ENCODE results near the gene WWOX.

WWOX gene

DNA sequence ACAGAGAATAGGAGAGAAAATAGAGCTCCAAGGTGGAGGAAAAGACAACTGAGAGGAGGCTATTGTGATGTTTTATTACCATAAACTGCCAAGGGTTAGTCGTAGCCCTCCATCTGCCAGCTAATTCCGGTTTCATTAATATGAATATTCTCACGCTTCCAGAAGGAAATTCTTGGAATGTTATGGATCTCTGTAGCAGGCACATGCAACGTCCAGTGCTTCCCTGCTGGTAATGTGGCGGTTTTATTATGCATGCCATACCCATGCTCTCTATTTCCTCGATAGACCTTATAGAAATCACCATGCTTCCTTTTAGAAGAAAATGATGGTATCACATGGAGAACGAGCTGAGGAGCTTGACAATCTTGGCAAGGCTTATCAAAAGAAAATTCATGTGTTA, 1037.5 kb downstream of the WWOX start:
- no peak for DNase-seq

- DNase-seq, result peak; percentile 44
Observed at GRCh38 chr16:79137426-79137939, 1038.0 kb downstream of the WWOX start.

DNA sequence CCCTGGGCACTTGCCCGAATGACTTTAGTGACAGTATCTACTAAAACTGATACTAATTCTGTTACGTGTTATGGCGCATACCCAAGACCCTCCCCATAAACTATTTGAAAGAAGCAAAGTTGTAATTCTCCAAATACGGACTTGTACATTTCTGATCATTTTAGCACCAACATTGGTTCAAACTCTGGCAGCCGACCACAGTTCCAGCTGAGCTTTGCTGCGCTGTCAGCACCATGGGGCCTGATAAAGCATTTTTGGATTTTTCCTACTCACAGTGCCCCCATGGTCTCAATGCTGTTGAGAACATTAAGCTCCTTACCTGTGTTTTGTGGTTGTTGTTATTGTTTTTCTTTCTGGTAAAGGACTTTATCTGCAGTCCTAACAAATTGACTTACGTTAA, 1040.3 kb downstream of the WWOX start:
- no peak for DNase-seq

DNA sequence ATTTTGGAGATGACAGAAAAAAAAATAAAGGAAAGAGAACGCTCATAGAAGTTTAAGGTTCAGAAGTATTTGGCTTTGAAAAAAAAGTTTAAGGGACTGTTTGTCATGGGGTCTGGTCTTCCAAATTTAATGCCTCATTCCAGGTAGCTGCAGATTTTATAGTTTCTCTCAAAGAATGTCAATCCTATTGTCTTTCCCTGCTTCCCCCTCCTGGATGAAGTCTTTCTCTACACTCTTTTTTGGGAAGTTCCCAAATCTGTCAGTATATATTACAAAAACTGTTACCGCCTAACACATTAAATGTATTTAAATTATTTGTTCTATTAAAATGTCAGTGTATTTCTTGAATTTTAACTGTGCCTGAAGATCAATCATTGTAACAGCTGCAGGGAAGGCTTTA, 1043.6 kb downstream of the WWOX start:
- DNase-seq, result no peak

GRCh38 chr16:79150151-79150550, 1050.7 kb downstream of the WWOX start:
- DNase-seq, result no peak

DNA sequence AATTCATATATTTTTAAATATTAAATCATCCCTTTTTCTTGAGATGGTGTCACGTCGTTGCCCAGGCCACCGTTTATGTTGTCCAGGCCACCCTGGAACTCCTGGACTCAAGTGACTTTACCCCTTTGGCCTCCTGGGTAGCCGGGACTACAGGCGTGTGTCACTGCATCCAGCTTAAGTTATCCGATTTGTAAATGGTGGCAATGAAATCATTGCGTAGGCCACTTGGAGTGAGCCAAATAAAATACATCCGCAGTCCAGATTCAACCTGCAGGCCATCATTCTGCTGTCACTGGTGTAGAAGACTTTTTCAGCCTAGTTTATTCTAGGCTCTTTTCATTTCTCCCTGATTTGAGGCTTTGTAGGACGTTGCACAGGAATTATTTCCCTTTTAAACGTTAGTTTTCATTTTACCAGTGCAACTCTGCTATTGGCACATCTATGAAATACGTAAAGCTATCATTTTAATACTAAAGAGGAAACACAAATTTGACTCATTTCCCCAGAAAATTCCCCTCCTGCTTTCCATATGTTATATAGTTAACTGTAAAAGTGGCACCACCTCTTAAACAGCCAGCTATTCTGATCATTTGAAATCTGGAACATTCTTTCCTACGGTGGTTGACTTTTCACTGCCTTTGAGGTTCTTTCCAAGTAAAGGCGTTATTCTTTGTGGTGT, 1051.3 kb downstream of the WWOX start:
- DNase-seq, result no peak

DNA sequence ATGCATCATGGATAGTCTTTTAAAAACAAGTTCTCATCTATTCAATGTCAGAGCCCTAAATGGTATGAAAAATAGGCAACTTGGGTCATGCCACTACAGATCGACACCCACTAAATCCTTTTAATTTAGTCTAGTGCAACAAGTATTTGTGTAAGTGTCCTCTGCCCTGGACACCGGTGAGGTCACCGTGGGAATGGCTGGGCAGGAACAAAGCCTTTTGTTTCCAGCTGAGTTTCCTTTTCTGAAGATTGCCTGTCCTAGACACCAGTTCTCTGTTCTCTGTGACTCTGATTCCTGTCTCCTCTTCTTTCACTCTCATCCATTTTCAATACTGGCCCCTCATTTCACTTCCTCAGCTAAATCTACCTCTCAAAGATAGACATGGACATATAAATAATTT, 1054.6 kb downstream of the WWOX start:
- no peak for DNase-seq

- DNase-seq, result no peak
Observed at GRCh38 chr16:79155471-79155870, 1056.0 kb downstream of the WWOX start.

DNA sequence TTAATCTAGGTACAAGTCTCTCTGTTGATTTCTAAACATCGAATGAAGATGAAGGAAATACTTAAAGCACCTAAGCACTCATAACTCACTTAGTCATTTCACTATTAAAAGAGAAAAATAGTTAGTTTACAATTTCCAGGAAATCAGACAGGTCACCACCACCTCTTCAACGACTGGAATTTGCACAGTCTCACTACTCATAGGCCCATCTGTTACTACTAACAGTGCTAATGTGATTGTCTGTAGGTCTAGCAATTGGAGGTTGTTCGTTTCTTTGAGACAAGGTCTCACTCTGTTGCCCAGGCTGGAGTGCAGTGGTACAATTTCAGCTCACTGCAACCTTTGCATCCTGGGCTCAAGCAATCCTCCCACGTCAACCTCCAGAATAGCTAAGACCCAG, 1056.5 kb downstream of the WWOX start:
- no peak for DNase-seq

DNA sequence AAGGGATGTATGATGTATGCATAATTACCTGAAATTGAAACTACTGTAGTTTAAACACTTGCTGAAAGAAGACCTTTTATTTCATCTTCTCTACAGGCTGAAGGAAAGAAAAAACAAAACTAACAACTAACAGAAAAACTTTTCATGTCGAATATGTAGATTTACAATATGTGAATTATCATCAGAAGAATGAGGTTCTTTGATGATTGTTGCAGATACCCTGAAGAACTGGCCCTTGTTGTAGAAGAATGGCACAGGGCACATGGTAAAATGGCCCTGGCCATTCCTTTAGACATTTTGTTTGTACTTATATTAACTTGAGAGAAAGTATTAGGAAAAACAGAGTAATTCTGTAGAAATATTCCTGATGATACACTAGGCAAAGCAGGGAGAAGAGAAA, 1057.3 kb downstream of the WWOX start:
- no peak for DNase-seq

GRCh38 chr16:79158337-79158736, 1058.9 kb downstream of the WWOX start:
- DNase-seq, result no peak

- DNase-seq, result no peak
Observed at GRCh38 chr16:79159261-79160049, 1060.0 kb downstream of the WWOX start.

- DNase-seq, result no peak
Observed at GRCh38 chr16:79162977-79163376, 1063.5 kb downstream of the WWOX start.

- no peak for DNase-seq
Observed at GRCh38 chr16:79163691-79164387, 1064.4 kb downstream of the WWOX start.

DNA sequence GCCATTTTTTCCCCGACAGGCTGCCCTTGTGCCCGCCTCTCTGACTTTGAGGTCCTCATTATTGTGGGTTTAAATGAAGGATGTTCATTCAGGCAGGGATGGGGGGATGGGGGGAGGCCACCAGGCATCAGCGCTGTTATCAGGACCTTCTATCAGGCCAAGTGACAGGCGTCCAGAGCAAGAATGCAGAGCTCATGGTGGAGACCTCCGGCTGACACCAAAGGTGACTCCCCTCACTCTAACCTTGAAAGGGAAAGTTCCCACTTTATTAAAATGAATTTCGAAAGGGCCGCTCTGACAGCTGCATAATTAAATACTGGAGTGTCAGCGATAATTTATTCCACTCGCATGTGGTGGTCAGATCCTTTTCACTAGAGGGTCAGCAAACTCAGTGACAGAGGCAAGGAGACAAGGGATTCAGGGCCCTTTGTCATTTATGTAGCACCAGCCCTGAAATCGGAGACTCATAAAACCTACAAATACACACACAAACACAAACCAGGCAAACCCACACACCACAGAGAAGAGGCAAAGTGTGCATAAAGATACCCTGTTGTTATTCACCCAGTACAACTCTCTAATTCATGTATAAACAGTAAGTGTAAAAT, 1065.0 kb downstream of the WWOX start:
- DNase-seq, result no peak

- DNase-seq, result no peak
Observed at GRCh38 chr16:79165079-79165478, 1065.6 kb downstream of the WWOX start.

GRCh38 chr16:79165506-79165905, 1066.1 kb downstream of the WWOX start:
- DNase-seq, result no peak

DNA sequence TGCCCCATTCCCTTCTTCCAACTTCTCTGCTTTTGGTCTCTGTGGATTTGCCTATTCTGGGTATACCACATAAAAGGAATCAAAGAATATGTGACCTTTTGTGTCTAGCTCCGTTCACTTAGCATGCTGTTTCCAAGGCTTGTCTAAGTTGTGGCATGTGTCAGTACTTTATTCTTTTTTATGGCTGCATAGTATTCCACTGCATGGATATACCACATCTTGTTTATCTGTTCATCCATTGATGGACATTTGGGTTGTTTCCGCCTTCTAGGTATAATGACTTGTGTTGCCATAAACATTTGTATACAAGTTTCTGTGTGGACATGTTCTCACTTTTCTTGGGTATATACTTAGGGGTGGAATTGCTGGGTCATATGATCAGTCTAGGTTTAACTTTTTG, 1068.4 kb downstream of the WWOX start:
- no peak for DNase-seq

DNA sequence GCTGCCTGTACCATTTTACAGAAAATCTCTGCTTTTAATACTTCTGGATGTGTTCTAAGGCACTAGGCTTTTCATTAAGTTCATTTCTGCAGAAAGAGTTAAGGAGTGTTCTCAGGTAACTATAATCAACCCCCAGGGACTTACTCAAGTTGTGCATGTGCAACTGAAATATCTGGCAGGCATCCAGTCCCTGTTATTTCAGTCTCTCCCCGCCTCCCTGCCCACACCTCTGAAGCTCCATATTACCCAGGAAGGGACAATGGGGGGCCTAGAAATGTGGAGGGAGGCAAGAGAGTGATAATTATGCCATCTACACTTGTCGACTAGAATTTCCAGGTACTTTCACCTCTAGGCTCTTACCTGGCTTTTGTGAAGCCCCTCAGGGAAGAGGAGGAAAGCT, 1068.9 kb downstream of the WWOX start:
- no peak for DNase-seq

GRCh38 chr16:79169239-79169638, 1069.8 kb downstream of the WWOX start:
- no peak for DNase-seq

- no peak for DNase-seq
Observed at GRCh38 chr16:79170555-79171246, 1071.2 kb downstream of the WWOX start.

GRCh38 chr16:79171504-79171903, 1072.0 kb downstream of the WWOX start:
- no peak for DNase-seq
